HG03442 (cell line): ENCODE data around the gene NEURL2.
"Not testable (repeated sequence)": the region's sequence is repeated elsewhere in the genome, so short reads cannot be mapped to it uniquely, and the experiment has no call there.

Experiments
- ATAC-seq: cut with Tn5 transposase; IDR thresholded peaks from one replicate; pipeline ENCODE4 v1.9.1; 2021; ENCODE audit warnings: mild to moderate bottlenecking, moderate library complexity; ENCODE audit not compliant: unreplicated experiment

Gene NEURL2

DNA sequence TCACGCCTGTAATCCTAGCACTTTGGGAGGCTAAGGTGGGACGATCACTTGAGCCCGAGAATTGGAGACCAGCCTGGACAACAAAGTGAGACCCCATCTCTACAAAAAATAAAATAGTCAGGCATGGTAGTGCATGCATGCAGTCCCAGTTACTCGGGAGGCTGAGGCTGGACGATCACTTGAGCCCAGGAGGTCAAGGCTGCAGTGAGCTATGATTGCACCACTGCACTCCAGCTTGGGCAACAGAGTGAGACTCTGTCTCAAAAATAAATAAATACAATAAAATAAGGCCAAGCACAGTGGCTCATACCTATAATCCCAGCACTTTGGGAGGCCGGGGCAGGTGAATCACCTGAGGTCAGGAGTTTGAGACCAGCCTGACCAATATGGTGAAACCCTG, 10.3 kb upstream of the NEURL2 start:
- ATAC-seq: not testable (repeated sequence)

DNA sequence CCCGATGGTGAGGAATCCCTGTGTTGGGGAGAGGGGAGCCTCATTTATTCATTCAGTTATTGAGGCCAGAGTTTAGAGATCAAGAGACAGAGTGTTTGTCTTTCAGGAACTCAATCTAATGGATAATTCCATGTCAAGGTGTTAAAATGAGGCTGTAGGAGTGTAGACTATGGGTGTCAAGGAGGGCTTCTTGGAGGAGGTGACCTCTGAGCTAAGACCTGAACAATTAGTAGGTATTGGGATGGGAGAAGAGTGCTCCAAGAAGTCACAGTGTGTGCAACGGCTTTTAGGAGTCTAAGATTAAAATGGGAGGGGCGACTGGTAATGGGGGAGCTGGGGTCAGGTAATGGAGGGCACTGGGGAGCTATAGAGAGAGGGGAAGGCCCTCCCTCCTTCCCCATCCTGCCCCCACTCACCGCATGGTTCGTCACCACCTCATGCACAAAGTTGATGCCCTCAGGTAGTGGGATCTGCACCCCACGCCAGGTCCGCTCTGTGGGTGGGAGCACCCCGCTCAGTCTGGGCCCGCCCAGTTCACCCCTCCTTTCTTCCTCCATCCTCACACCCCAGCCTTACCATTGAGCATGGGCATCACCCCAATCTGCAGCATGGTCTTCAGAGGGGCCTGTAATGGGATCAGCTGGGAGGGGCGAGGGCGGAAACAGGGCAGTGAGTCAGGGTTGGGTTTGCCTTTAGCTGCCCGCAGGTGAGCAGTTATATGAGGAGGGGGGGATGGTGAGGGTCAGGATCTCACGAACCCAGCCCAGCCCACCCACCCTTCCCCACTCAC, 8.2 kb upstream of the NEURL2 start:
- ATAC-seq: no peak

GRCh38 chr20:45898285-45898684, 7.3 kb upstream of the NEURL2 start:
- ATAC-seq: no peak

DNA sequence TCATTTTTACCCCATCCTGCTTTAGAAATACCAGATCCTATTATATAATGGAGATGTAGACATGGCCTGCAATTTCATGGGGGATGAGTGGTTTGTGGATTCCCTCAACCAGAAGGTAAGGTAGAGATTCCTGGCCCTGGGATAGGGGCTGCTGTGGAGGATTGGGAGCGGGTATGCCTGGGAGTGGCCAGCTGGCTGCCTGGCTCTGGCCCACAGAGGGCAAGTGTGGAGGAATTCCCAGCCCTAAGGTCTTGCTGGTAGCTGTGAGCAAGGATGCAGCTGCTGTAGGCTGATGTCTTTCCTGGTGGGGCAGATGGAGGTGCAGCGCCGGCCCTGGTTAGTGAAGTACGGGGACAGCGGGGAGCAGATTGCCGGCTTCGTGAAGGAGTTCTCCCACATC, 6.7 kb upstream of the NEURL2 start:
- ATAC-seq: no peak

DNA sequence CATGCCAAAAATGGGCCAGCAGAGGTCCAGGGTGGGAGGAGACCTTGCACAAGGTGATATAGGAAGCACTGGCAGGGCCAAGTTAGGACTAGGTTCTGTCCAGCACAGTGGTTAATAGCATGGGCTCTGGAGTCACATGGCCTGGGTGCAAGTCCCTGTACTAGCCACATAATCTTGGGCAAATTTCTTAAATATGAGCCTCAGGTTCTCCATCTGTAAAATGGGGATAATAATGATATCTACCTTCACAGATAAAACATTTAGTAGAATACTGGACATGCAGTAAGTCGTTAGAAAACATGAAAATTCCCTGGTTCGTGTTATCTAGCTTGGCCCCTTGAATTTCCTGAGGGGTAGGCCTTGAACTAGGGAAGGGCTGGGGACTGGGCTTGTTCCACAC, 6.3 kb upstream of the NEURL2 start:
- no peak for ATAC-seq

- ATAC-seq: no peak
Measured at GRCh38 chr20:45896641-45897161, 5.7 kb upstream of the NEURL2 start.

- no peak for ATAC-seq
Measured at GRCh38 chr20:45894797-45895196, 3.8 kb upstream of the NEURL2 start.

DNA sequence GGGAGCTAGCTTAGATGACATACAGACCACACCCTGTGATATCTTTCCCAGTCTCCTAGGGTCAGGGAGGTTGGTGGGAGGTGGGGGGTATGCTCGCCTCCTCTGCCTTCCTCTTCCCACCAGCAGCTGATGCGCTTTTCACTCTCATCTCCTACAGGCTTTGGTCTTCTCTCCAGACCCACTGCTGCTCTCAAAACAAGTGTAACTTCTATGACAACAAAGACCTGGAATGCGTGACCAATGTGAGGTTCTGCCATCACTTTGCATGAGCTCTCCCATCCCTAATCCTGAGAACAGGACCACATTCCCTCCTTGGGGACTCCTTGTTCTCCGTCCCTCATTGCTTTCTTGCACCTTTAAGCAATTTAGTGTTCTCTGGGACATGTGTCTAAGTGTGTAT, 2.8 kb upstream of the NEURL2 start:
- no peak for ATAC-seq

DNA sequence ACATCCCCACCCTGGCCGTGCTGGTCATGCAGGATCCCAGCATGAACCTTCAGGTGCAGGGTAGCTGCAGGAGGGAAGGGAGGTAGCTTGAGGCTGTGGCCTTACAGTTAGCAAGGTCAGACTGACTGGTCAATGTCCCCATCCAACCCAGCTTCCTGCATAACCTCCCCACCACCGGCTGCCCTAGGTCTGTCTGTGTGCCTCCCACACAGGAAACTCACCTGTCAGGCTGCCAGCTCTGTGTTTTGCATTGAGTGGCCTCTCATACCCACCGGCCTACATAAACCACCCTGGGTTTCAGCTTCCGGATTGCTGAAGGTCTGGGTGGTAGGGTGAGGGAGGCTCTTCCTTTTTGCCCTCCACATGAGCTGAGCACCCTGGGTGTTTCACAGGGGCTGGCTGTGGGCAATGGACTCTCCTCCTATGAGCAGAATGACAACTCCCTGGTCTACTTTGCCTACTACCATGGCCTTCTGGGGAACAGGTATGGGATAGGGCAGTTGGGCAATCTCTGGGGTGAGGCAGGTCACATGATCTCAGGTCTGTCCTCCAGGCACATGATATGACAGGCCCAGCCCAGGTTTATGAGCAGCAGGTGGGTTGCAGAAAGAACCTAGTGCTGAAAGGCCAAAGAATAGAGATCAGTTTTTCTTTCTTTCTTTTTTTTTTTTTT, 2.0 kb upstream of the NEURL2 start:
- no peak for ATAC-seq

DNA sequence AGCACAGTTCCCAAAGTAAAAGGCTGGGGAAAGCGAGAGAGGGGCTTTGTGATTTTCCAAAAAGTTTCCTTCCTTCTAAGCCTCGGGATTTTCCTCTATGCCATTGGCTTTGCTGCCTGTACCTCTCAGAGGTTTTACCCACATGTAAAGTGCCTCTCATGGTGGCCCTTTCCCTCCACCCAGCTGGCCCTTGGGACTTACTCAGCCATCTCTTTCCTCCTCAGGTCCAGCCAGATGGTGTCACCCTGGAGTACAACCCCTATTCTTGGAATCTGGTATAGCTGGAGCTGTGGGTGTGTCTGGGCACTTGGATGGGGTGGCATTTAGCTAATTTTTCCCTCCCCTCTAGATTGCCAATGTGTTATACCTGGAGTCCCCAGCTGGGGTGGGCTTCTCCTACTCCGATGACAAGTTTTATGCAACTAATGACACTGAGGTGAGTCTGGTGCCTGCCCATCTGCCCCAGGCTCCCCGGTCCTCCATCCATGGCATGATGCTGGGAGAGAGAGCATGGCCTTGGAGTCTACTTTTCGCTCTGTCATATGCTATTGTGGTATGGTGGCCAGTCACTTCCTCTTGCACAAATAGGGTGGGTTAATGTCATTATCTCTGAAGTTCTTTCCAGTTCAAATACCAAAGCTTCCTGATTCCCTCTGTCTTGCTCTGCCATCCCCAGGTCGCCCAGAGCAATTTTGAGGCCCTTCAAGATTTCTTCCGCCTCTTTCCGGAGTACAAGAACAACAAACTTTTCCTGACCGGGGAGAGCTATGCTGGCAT, 1.2 kb upstream of the NEURL2 start:
- ATAC-seq: no peak

DNA sequence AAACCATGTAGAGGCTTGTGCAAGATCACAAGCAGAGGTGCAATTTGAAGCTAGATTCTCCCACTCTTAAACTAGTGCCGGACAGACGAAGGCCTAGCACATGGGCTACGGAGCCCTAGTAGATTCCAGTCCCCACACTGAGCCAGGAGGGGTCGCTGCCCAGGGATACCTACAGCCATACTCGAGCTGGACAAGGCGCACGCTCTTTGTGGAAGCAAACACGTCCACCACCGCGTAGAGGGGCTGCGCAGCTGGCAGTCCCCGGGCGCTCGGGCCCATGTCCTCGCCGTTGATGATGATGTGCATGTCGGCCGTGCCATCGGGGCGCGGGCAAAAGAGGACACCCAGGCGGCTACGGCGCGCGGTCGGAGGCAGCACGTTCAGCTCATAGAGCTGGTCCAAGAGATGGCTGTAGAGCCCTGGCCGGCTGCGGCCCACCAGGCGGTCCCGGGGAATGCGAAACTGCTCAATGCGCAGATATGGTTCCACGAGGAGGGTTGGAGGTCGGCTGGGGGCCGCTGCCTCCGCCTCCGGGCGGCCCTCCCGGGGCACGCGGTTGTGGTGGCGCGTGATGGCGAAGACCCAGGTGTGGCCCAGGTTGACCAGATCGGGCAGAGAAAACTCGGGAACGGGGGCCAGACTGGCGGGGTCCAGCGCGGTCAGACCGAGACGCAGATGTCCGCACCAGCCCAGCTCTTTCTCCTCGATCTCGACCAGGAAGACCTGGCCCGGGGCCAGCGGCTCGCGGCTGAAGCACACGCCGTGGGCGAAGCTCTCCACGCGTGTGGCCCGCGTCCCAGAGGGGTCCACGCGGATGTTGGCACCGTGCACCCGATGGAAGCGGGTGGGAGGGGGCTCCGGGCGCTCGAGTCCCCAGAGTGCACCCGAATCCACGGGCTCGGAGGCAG, 677 bp downstream of the NEURL2 start:
- ATAC-seq: peak; percentile 27

- no peak for ATAC-seq
Measured at GRCh38 chr20:45888681-45889080, 2.3 kb downstream of the NEURL2 start.

DNA sequence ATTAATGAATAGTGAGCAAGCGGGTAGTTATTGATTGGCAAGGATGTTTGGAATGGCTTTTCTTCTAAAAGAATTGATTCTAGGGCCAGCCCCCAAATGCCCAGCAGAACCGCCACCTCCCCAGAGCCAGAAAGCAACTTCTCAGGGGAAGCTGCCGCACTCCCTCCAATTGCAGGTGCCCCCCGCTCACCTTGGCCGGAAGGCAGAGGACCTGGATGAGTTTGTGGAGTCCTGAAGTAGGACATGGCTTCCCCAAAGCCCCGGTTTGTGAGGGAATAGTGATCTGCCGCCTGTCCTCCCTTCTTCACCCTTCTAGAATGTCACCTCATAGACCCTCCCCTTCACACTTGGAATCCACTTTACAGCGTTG, 3.7 kb downstream of the NEURL2 start, which contains the start of gene SPATA25:
Gene SPATA25, minus strand, starts transcription at position 277 of the 370 bp plus-strand sequence. Its CDS starts 32 bp downstream, at position 245.
- no peak for ATAC-seq

DNA sequence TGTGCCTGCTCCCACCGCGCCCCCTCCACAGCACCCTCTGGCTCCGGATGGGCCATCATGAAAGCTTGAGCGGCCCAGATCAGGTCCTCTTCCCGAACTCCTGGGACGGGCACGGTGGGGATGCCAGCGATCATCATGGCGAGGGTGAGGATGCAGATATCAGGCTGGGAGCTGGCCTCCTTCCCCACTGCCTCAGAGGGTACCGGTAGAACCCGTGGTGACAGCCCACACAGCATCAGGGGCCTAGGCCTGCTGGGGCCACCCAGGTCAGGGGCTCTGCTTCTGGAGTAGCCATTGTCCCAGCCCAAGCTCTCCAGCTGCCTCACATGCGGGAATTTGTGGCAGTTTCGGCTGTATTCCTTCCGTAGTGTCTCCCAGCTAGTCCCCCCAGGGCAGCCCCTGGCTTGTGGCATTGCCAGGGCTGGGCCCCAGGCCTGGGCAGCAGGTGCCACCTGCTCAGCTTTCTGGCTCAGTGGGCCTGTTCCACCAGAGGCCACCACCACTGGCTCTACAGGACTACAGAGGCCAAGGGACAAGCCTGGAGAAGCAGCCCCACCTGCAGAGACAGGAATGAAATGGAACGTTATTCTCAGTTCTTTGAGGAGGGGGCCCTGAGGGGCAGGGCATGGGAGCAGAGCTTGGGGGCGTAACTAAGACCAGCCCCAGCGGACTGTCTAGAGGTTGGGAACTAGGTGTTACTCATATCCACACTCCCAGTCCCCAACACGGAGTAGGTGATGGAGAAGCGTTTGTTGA, 4.2 kb downstream of the NEURL2 start:
- ATAC-seq: no peak

- ATAC-seq: no peak
Measured at GRCh38 chr20:45883100-45883469, 7.9 kb downstream of the NEURL2 start.

- ATAC-seq: no peak
Measured at GRCh38 chr20:45882469-45883099, 8.4 kb downstream of the NEURL2 start.

- peak; percentile 93 for ATAC-seq
Measured at GRCh38 chr20:45880988-45881788, 9.8 kb downstream of the NEURL2 start, which contains the start of gene ZSWIM1. ZSWIM1 (plus strand) TSS chr20:45881227; CDS start chr20:45882593, 1,366 bp downstream.

- no peak for ATAC-seq
Measured at GRCh38 chr20:45878076-45878761, 12.8 kb downstream of the NEURL2 start.
